PC-9 (cell line): ENCODE measurements around the gene MADCAM1.

Source experiments
- EZH2 ChIP-seq: fragments of 200-600 bp; sonication (generic); IDR thresholded peaks from 2 replicates; pipeline ENCODE4 v1.8.0; 2017; ENCODE audit warnings: antibody characterized with exemption, low read depth
- TF ChIP-seq, protein P1 (sequence below): fragments of 200-600 bp; sonication (generic); conservative IDR thresholded peaks from 2 replicates; pipeline ENCODE4 v1.6.1; 2017; ENCODE audit warnings: mixed run types, antibody characterized with exemption, mild to moderate bottlenecking, moderate library complexity

DNA sequence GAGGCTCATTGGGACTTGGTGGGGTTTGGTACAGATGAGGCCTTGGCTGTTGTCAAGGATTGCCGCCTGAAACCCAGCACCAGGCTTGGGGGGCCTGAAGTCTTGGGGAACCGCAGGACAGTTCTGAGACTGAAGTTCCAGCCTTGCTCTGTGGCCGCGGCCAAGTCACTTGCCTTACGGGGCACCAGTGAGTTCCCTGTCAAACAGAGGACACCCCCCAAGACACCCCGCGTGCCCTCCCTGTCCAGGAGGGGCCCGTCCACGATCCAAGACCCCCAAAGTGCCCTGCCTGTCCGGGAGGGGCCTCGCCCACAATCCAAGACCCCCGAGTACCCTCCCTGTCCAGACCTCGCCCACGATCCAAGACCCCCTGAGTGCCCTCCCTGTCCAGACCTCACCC, 37.8 kb downstream of the MADCAM1 start:
- TF ChIP-seq, protein P1, sequence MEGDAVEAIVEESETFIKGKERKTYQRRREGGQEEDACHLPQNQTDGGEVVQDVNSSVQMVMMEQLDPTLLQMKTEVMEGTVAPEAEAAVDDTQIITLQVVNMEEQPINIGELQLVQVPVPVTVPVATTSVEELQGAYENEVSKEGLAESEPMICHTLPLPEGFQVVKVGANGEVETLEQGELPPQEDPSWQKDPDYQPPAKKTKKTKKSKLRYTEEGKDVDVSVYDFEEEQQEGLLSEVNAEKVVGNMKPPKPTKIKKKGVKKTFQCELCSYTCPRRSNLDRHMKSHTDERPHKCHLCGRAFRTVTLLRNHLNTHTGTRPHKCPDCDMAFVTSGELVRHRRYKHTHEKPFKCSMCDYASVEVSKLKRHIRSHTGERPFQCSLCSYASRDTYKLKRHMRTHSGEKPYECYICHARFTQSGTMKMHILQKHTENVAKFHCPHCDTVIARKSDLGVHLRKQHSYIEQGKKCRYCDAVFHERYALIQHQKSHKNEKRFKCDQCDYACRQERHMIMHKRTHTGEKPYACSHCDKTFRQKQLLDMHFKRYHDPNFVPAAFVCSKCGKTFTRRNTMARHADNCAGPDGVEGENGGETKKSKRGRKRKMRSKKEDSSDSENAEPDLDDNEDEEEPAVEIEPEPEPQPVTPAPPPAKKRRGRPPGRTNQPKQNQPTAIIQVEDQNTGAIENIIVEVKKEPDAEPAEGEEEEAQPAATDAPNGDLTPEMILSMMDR = no peak
- TF ChIP-seq EZH2 = no peak
